VCaP (cell line): ENCODE results near the gene ALOX12B.

Experiments
- H3K27ac ChIP-seq: fragments of 450-650 bp; 2 replicates; pipeline ENCODE4 v1.5.1; 2017
- CTCF ChIP-seq: fragments of 450-650 bp; conservative IDR thresholded peaks from 2 replicates; pipeline ENCODE4 v1.5.1; 2017; ENCODE audit warnings: mild to moderate bottlenecking, moderate library complexity

Gene ALOX12B

GRCh38 chr17:8105957-8106398, 18.5 kb upstream of the ALOX12B start:
- no peak for TF ChIP-seq CTCF
- no peak overlapping the region for H3K27ac ChIP-seq

GRCh38 chr17:8104911-8105310, 17.4 kb upstream of the ALOX12B start:
- TF ChIP-seq CTCF = no peak

GRCh38 chr17:8103549-8103948, 16.0 kb upstream of the ALOX12B start:
- TF ChIP-seq CTCF = no peak
- H3K27ac ChIP-seq = no peak overlapping the region

More at GRCh38 chr17:8104911-8105310, 17.4 kb upstream of the ALOX12B start:
- H3K27ac ChIP-seq = no peak overlapping the region

GRCh38 chr17:8101721-8102120, 14.2 kb upstream of the ALOX12B start:
- no peak for TF ChIP-seq CTCF
- H3K27ac ChIP-seq = no peak overlapping the region

- H3K27ac ChIP-seq = no peak overlapping the region
- no peak for TF ChIP-seq CTCF
Observed at GRCh38 chr17:8100763-8101162, 13.2 kb upstream of the ALOX12B start.

- no peak overlapping the region for H3K27ac ChIP-seq
- no peak for TF ChIP-seq CTCF
Observed at GRCh38 chr17:8100111-8100510, 12.6 kb upstream of the ALOX12B start.

- TF ChIP-seq CTCF = no peak
- no peak overlapping the region for H3K27ac ChIP-seq
Observed at GRCh38 chr17:8096541-8096940, 9.0 kb upstream of the ALOX12B start.

GRCh38 chr17:8095361-8095760, 7.8 kb upstream of the ALOX12B start:
- no peak for TF ChIP-seq CTCF
- no peak overlapping the region for H3K27ac ChIP-seq
